Measurements from ENCODE around the gene BORCS8.

The BORCS8 gene

GRCh38 chr19:19209372-19209771, 17.4 kb upstream of the BORCS8 start:
- DNase-seq (ENCODE audit: low read depth, low spot score): no peak
- in situ Hi-C loops (cut with HindIII; ENCODE audit: low sequenced_read_pairs): no loop called here
- no peak for TF ChIP-seq CTCF (IDR thresholded peaks at IDR 0.05; ENCODE audit: low read depth, low read length)
- H3K4me3 ChIP-seq (ENCODE audit: low read depth, low read length): no peak overlapping the region

GRCh38 chr19:19207637-19208572, 16.0 kb upstream of the BORCS8 start:
- TF ChIP-seq CTCF (IDR thresholded peaks at IDR 0.05; ENCODE audit: low read depth, low read length): no peak
- no peak overlapping the region for H3K4me3 ChIP-seq (ENCODE audit: low read depth, low read length)
- no peak for DNase-seq (ENCODE audit: low read depth, low spot score)
- in situ Hi-C loops (cut with HindIII; ENCODE audit: low sequenced_read_pairs): no loop called here

- in situ Hi-C loops (cut with HindIII; ENCODE audit: low sequenced_read_pairs): no loop called here
- DNase-seq (ENCODE audit: low read depth, low spot score): no peak
- no peak for TF ChIP-seq CTCF (IDR thresholded peaks at IDR 0.05; ENCODE audit: low read depth, low read length)
- no peak overlapping the region for H3K4me3 ChIP-seq (ENCODE audit: low read depth, low read length)
Measured at GRCh38 chr19:19206938-19207337, 15.0 kb upstream of the BORCS8 start.

- in situ Hi-C loops (cut with HindIII; ENCODE audit: low sequenced_read_pairs): no loop called here
- no peak for TF ChIP-seq CTCF (IDR thresholded peaks at IDR 0.05; ENCODE audit: low read depth, low read length)
- H3K4me3 ChIP-seq (ENCODE audit: low read depth, low read length): no peak overlapping the region
- no peak for DNase-seq (ENCODE audit: low read depth, low spot score)
Measured at GRCh38 chr19:19205416-19206410, 13.8 kb upstream of the BORCS8 start.

GRCh38 chr19:19204181-19204580, 12.2 kb upstream of the BORCS8 start:
- DNase-seq (ENCODE audit: low read depth, low spot score): no peak
- in situ Hi-C loops (cut with HindIII; ENCODE audit: low sequenced_read_pairs): no loop called here
- no peak for TF ChIP-seq CTCF (IDR thresholded peaks at IDR 0.05; ENCODE audit: low read depth, low read length)
- H3K4me3 ChIP-seq (ENCODE audit: low read depth, low read length): no peak overlapping the region
